ENCODE results near the gene PANK4. TPM values are rescaled to one million over a fixed set of nuclear protein-coding genes. Genes with fewer than 3 reads are reported as not detected.

Gene PANK4
- total and polyA plus RNA-seq, 2 donors (not counting 3 experiments of a cell fraction or from before 2014, with no cell fraction given) = 22.1 to 34.0 TPM

- no TSS peak for BruUV-seq (replicated peaks)
- no peaks in the 10 kb centered on the region for H3K27me3 ChIP-seq (ENCODE audit: control insufficient read depth in 2 of 2, insufficient read depth in 2 of 2, low read length in 2 of 2)
- no peak overlapping the region for H3K27ac ChIP-seq (ENCODE audit: insufficient read depth, low read depth, low read length)
- H3K9me3 ChIP-seq (replicated peaks; ENCODE audit: control insufficient read depth, insufficient read depth, low read length) = no peaks in the 10 kb centered on the region
- intact Hi-C loops (cut with micrococcal nuclease) = no loop called here
- POLR2A ChIA-PET = no interaction called here
- no peaks in the 10 kb centered on the region for H4K20me1 ChIP-seq (replicated peaks; ENCODE audit: control insufficient read depth, extremely low read depth, insufficient read depth, low read length)
- no peak overlapping the region for H3K4me2 ChIP-seq (ENCODE audit: insufficient read depth, low read length)
- no peaks in the 10 kb centered on the region for H3K9me1 ChIP-seq (replicated peaks; ENCODE audit: control insufficient read depth, extremely low read depth, insufficient read depth, low read length)
- dilution Hi-C loops (cut with MboI; ENCODE audit: extremely low pct_ligation_motif_present, low sequenced_read_pairs) = no loop called here
- DNase-seq (ENCODE audit: low read depth, low spot score) (no peak), FAIRE-seq (no peak)
- CTCF ChIA-PET = no interaction called here
- H3K79me2 ChIP-seq (ENCODE audit: control insufficient read depth, insufficient read depth, low read length) = no peaks in the 10 kb centered on the region
- H2AFZ ChIP-seq (ENCODE audit: low read depth, low read length) = no peak overlapping the region
- no peak overlapping the region for H3K9ac ChIP-seq (replicated peaks; ENCODE audit: extremely low read depth, insufficient read depth, low read length)
- no peaks in the 10 kb centered on the region for H3K36me3 ChIP-seq (ENCODE audit: control insufficient read depth in 2 of 2, extremely low read depth in 1 of 2, insufficient read depth in 2 of 2, low read length in 2 of 2)
- no peak overlapping the region for H3K4me3 ChIP-seq (replicated peaks in 1 of 3; ENCODE audit: insufficient read depth in 1 of 3, low read depth in 1 of 3, low read length in 3 of 3)
- H3K4me1 ChIP-seq (ENCODE audit: control insufficient read depth, extremely low read depth, insufficient read depth, low read length) = no peaks in the 10 kb centered on the region
- TF ChIP-seq CTCF (IDR thresholded peaks at IDR 0.05; ENCODE audit: extremely low read depth in 1 of 2, insufficient read depth in 1 of 2, low read depth in 1 of 2, low read length in 2 of 2) = no peak
- TF ChIP-seq POLR2A (IDR thresholded peaks at IDR 0.05; ENCODE audit: low read depth, low read length) = no peak
- TF ChIP-seq FOS (IDR thresholded peaks at IDR 0.05; ENCODE audit: borderline replicate concordance, insufficient read depth, low read length) = no peak
- no peak for TF ChIP-seq GATA2 (IDR thresholded peaks at IDR 0.05; ENCODE audit: insufficient read depth, insufficient read length, low read depth, low read length)
- TF ChIP-seq JUN (IDR thresholded peaks at IDR 0.05; ENCODE audit: borderline replicate concordance, insufficient read depth, insufficient read length, low read depth) = no peak
- no peak for TF ChIP-seq EZH2 (IDR thresholded peaks at IDR 0.05; ENCODE audit: borderline replicate concordance, low read depth, low read length, severe bottlenecking)
- TF ChIP-seq MYC (IDR thresholded peaks at IDR 0.05; ENCODE audit: low read depth, low read length) = no peak
- no peak for TF ChIP-seq MAX (IDR thresholded peaks at IDR 0.05; ENCODE audit: insufficient read depth, insufficient read length)
- no peak for TF ChIP-seq POLR2AphosphoS5 (IDR thresholded peaks at IDR 0.05; ENCODE audit: insufficient read depth, low read depth, low read length)
Observed at GRCh38 chr1:2492091-2492490, 34.3 kb downstream of the PANK4 start.

Measured in endothelial cell of umbilical vein (primary cell).